Measurements from ENCODE around the gene GMPR2. TPM values are rescaled to one million over a fixed set of nuclear protein-coding genes. Genes with fewer than 3 reads are reported as not detected.

Gene GMPR2
- total and polyA plus RNA-seq, 8 donors, result 13.9 to 204 (median 43.3) TPM

- TF ChIP-seq POLR2A (IDR thresholded peaks at IDR 0.05) (no peak), POLR2AphosphoS5 (IDR thresholded peaks at IDR 0.05) (no peak), EP300 (IDR thresholded peaks at IDR 0.05) (no peak), CTCF (IDR thresholded peaks at IDR 0.05) (no peak)
- no peak for DNase-seq
- intact Hi-C loops (cut with DNase I; ENCODE audit: low total_unique reads), result no loop called here
- Histone ChIP-seq H3K36me3 (peaks cover 0 to 10% (median 4%) of the 10 kb centered on the region in 4 donors), H3K9me3 (no peaks in the 10 kb centered on the region), H3K27ac (no peak overlapping the region), H3K4me1 (peaks cover 0 to 13% (median under 1%) of the 10 kb centered on the region in 4 donors), H3K4me3 (no peak overlapping the region), H3K27me3 (no peaks in the 10 kb centered on the region)
- 77 to 85% (median 82%) methylated on average over 11 of the region's 11 CpGs for WGBS, 5 donors
Observed at GRCh38 chr14:24284501-24285035, 51.8 kb downstream of the GMPR2 start.

- Histone ChIP-seq H3K9me3 (no peaks in the 10 kb centered on the region), H3K36me3 (peaks cover 1 to 17% (median 12%) of the 10 kb centered on the region in 4 donors), H3K27ac (no peak overlapping the region), H3K4me3 (no peak overlapping the region), H3K4me1 (peaks cover 0 to 12% (median 0%) of the 10 kb centered on the region in 4 donors), H3K27me3 (no peaks in the 10 kb centered on the region)
- 59 to 72% (median 69%) methylated on average over 4 of the region's 4 CpGs for WGBS, 5 donors
- intact Hi-C loops (cut with DNase I; ENCODE audit: low total_unique reads), result no loop called here
- no peak for TF ChIP-seq CTCF (IDR thresholded peaks at IDR 0.05)
- no peak for TF ChIP-seq POLR2AphosphoS5 (IDR thresholded peaks at IDR 0.05)
- TF ChIP-seq POLR2A (IDR thresholded peaks at IDR 0.05), result no peak
- no peak for TF ChIP-seq EP300 (IDR thresholded peaks at IDR 0.05)
- no peak for DNase-seq
Observed at GRCh38 chr14:24285351-24285750, 52.6 kb downstream of the GMPR2 start.

GRCh38 chr14:24286996-24287395 lies 54.3 kb downstream of the GMPR2 start:
- no peak for TF ChIP-seq CTCF (IDR thresholded peaks at IDR 0.05)
- no peak for TF ChIP-seq POLR2AphosphoS5 (IDR thresholded peaks at IDR 0.05)
- no peak for TF ChIP-seq EP300 (IDR thresholded peaks at IDR 0.05)
- no peak for TF ChIP-seq POLR2A (IDR thresholded peaks at IDR 0.05)
- no peaks in the 10 kb centered on the region for H3K4me1 ChIP-seq
- H3K36me3 ChIP-seq, result peaks cover 18 to 34% (median 28%) of the 10 kb centered on the region in 4 donors
- intact Hi-C loops (cut with DNase I; ENCODE audit: low total_unique reads), result no loop called here
- H3K27me3 ChIP-seq, result no peaks in the 10 kb centered on the region
- 88 to 96% (median 93%) methylated on average over 5 of the region's 5 CpGs for WGBS, 5 donors
- H3K27ac ChIP-seq, result no peak overlapping the region
- no peak for DNase-seq
- no peaks in the 10 kb centered on the region for H3K9me3 ChIP-seq
- H3K4me3 ChIP-seq, result no peak overlapping the region

Small RNA genes within 50 kb of the gene (small RNA-seq; reads per million reads assigned to genes)
- gene AL136295.4 (0 reads per million in 4 donors), gene CHMP4A (0 reads per million in 4 donors), gene MDP1 (0 reads per million in 4 donors)

Other genes starting within 250 kb of the GMPR2 start
Only the 30 nearest of the 34 such genes appear.
- gene CARMIL3, start 180.9 kb upstream of the GMPR2 start, total RNA-seq, result 1 to 10 TPM in 2 of 5 donors, under 1 TPM in 2, not detected in 1; 0.14 to 2.0 (median 0.76) TPM
- gene CARMIL3, start 180.9 kb upstream of the GMPR2 start, polyA plus RNA-seq, result under 1 TPM in 2 of 3 donors, not detected in 1; 0.25 to 0.75 TPM
- gene CPNE6, start 161.4 kb upstream of the GMPR2 start, total RNA-seq, result not detected
- gene CPNE6, start 161.4 kb upstream of the GMPR2 start, polyA plus RNA-seq, result under 1 TPM in 2 of 3 donors, not detected in 1; 0.12 to 0.25 TPM
- 100 to 1,000 TPM in 1 of 5 donors, 10 to 100 TPM in 1, 1 to 10 TPM in 3; 2.3 to 168 (median 8.4) TPM for gene PCK2, start 138.6 kb upstream of the GMPR2 start, total RNA-seq
- gene PCK2, start 138.6 kb upstream of the GMPR2 start, polyA plus RNA-seq, result 10 to 100 TPM; 12.3 to 24.0 (median 17.0) TPM
- 100 to 1,000 TPM in 2 of 5 donors, 10 to 100 TPM in 3; 50.4 to 396 (median 84.5) TPM for gene DCAF11, start 118.2 kb upstream of the GMPR2 start, total RNA-seq
- gene DCAF11, start 118.2 kb upstream of the GMPR2 start, polyA plus RNA-seq, result 10 to 100 TPM; 27.7 to 68.3 (median 38.9) TPM
- 10 to 100 TPM in 2 of 5 donors, 1 to 10 TPM in 1, under 1 TPM in 1, not detected in 1; 0.92 to 69.2 (median 13.0) TPM for gene NRL, start 118.0 kb upstream of the GMPR2 start, total RNA-seq
- gene NRL, start 118.0 kb upstream of the GMPR2 start, polyA plus RNA-seq, result 1 to 10 TPM; 1.2 to 1.3 (median 1.2) TPM
- 10 to 100 TPM in 1 of 5 donors, under 1 TPM in 1, not detected in 3; 0.87 to 80.5 TPM for gene FITM1, start 102.3 kb upstream of the GMPR2 start, total RNA-seq
- 1 to 10 TPM; 1.9 to 2.6 (median 2.2) TPM for gene FITM1, start 102.3 kb upstream of the GMPR2 start, polyA plus RNA-seq
- 100 to 1,000 TPM in 1 of 5 donors, 10 to 100 TPM in 4; 38.5 to 129 (median 91.1) TPM for gene PSME1, start 96.7 kb upstream of the GMPR2 start, total RNA-seq
- 100 to 1,000 TPM; 217 to 322 (median 310) TPM for gene PSME1, start 96.7 kb upstream of the GMPR2 start, polyA plus RNA-seq
- gene EMC9, start 91.3 kb upstream of the GMPR2 start, total RNA-seq, result 10 to 100 TPM in 1 of 5 donors, 1 to 10 TPM in 4; 1.3 to 33.9 (median 4.6) TPM
- gene EMC9, start 91.3 kb upstream of the GMPR2 start, polyA plus RNA-seq, result 10 to 100 TPM; 32.0 to 59.6 (median 42.9) TPM
- 100 to 1,000 TPM in 2 of 5 donors, 10 to 100 TPM in 3; 62.4 to 339 (median 83.9) TPM for gene PSME2, start 86.3 kb upstream of the GMPR2 start, total RNA-seq
- 100 to 1,000 TPM; 302 to 421 (median 403) TPM for gene PSME2, start 86.3 kb upstream of the GMPR2 start, polyA plus RNA-seq
- gene RNF31, start 85.4 kb upstream of the GMPR2 start, total RNA-seq, result 100 to 1,000 TPM in 2 of 5 donors, 10 to 100 TPM in 3; 53.2 to 523 (median 94.2) TPM
- gene RNF31, start 85.4 kb upstream of the GMPR2 start, polyA plus RNA-seq, result 10 to 100 TPM; 64.0 to 88.7 (median 68.6) TPM
- 100 to 1,000 TPM in 2 of 5 donors, 10 to 100 TPM in 2, 1 to 10 TPM in 1; 1.4 to 143 (median 91.4) TPM for gene IRF9, start 71.7 kb upstream of the GMPR2 start, total RNA-seq
- gene IRF9, start 71.7 kb upstream of the GMPR2 start, polyA plus RNA-seq, result 100 to 1,000 TPM in 1 of 3 donors, 10 to 100 TPM in 2; 64.6 to 101 (median 65.1) TPM
- 100 to 1,000 TPM in 1 of 5 donors, 10 to 100 TPM in 4; 14.5 to 122 (median 45.5) TPM for gene REC8, start 60.8 kb upstream of the GMPR2 start, total RNA-seq
- 10 to 100 TPM; 20.9 to 64.4 (median 38.7) TPM for gene REC8, start 60.8 kb upstream of the GMPR2 start, polyA plus RNA-seq
- 100 to 1,000 TPM in 1 of 5 donors, 10 to 100 TPM in 4; 14.3 to 227 (median 23.9) TPM for gene IPO4, start 44.1 kb upstream of the GMPR2 start, total RNA-seq
- gene IPO4, start 44.1 kb upstream of the GMPR2 start, polyA plus RNA-seq, result 10 to 100 TPM in 1 of 3 donors, 1 to 10 TPM in 2; 9.3 to 15.2 (median 9.8) TPM
- 10 to 100 TPM in 4 of 5 donors, 1 to 10 TPM in 1; 6.4 to 79.7 (median 31.6) TPM for gene TM9SF1, start 37.5 kb upstream of the GMPR2 start, total RNA-seq
- gene TM9SF1, start 37.5 kb upstream of the GMPR2 start, polyA plus RNA-seq, result 10 to 100 TPM; 14.6 to 28.2 (median 14.7) TPM
- gene TSSK4, start 27.2 kb upstream of the GMPR2 start, total RNA-seq, result under 1 TPM in 1 of 5 donors, not detected in 4; 0.73 TPM
- gene TSSK4, start 27.2 kb upstream of the GMPR2 start, polyA plus RNA-seq, result not detected
- 10 to 100 TPM in 4 of 5 donors, not detected in 1; 27.8 to 37.2 (median 31.8) TPM for gene CHMP4A, start 19.4 kb upstream of the GMPR2 start, total RNA-seq
- 100 to 1,000 TPM in 1 of 3 donors, 10 to 100 TPM in 2; 66.5 to 135 (median 70.7) TPM for gene CHMP4A, start 19.4 kb upstream of the GMPR2 start, polyA plus RNA-seq
- gene MDP1, start 16.9 kb upstream of the GMPR2 start, total RNA-seq, result 10 to 100 TPM in 3 of 5 donors, 1 to 10 TPM in 1, not detected in 1; 9.3 to 16.1 (median 14.2) TPM
- gene MDP1, start 16.9 kb upstream of the GMPR2 start, polyA plus RNA-seq, result 10 to 100 TPM; 25.6 to 26.9 (median 26.2) TPM
- gene NEDD8, start 562 bp upstream of the GMPR2 start, total RNA-seq, result 100 to 1,000 TPM in 3 of 5 donors, 10 to 100 TPM in 1, not detected in 1; 85.4 to 166 (median 132) TPM
- gene NEDD8, start 562 bp upstream of the GMPR2 start, polyA plus RNA-seq, result 100 to 1,000 TPM; 235 to 244 (median 237) TPM
- gene TINF2, start 9.7 kb downstream of the GMPR2 start, total RNA-seq, result 10 to 100 TPM in 4 of 5 donors, 1 to 10 TPM in 1; 7.2 to 63.6 (median 39.1) TPM
- 10 to 100 TPM; 46.6 to 61.1 (median 50.6) TPM for gene TINF2, start 9.7 kb downstream of the GMPR2 start, polyA plus RNA-seq
- gene TGM1, start 30.2 kb downstream of the GMPR2 start, total RNA-seq, result 10 to 100 TPM in 1 of 5 donors, 1 to 10 TPM in 4; 2.6 to 11.7 (median 4.9) TPM
- gene TGM1, start 30.2 kb downstream of the GMPR2 start, polyA plus RNA-seq, result 100 to 1,000 TPM in 1 of 3 donors, 1 to 10 TPM in 2; 1.7 to 131 (median 5.3) TPM
- gene RABGGTA, start 38.7 kb downstream of the GMPR2 start, total RNA-seq, result 100 to 1,000 TPM in 4 of 5 donors, 10 to 100 TPM in 1; 16.0 to 230 (median 187) TPM
- 10 to 100 TPM; 33.8 to 68.4 (median 41.9) TPM for gene RABGGTA, start 38.7 kb downstream of the GMPR2 start, polyA plus RNA-seq
- 10 to 100 TPM in 3 of 5 donors, 1 to 10 TPM in 2; 5.3 to 71.9 (median 17.4) TPM for gene DHRS1, start 66.9 kb downstream of the GMPR2 start, total RNA-seq
- 10 to 100 TPM; 20.1 to 52.1 (median 30.1) TPM for gene DHRS1, start 66.9 kb downstream of the GMPR2 start, polyA plus RNA-seq
- 10 to 100 TPM in 4 of 5 donors, 1 to 10 TPM in 1; 5.4 to 25.7 (median 12.8) TPM for gene NOP9, start 66.9 kb downstream of the GMPR2 start, total RNA-seq
- 10 to 100 TPM in 1 of 3 donors, 1 to 10 TPM in 2; 6.5 to 11.8 (median 8.4) TPM for gene NOP9, start 66.9 kb downstream of the GMPR2 start, polyA plus RNA-seq
- gene CIDEB, start 75.0 kb downstream of the GMPR2 start, total RNA-seq, result 10 to 100 TPM in 2 of 5 donors, 1 to 10 TPM in 3; 5.0 to 11.2 (median 6.4) TPM
- 10 to 100 TPM in 1 of 3 donors, 1 to 10 TPM in 2; 6.0 to 14.2 (median 6.0) TPM for gene CIDEB, start 75.0 kb downstream of the GMPR2 start, polyA plus RNA-seq
- gene LTB4R2, start 77.2 kb downstream of the GMPR2 start, total RNA-seq, result 10 to 100 TPM in 3 of 5 donors, 1 to 10 TPM in 1, not detected in 1; 9.9 to 71.5 (median 24.5) TPM
- gene LTB4R2, start 77.2 kb downstream of the GMPR2 start, polyA plus RNA-seq, result 1 to 10 TPM in 1 of 3 donors, under 1 TPM in 1, not detected in 1; 0.25 to 6.0 TPM
- gene LTB4R, start 78.6 kb downstream of the GMPR2 start, total RNA-seq, result 10 to 100 TPM in 3 of 5 donors, 1 to 10 TPM in 1, not detected in 1; 3.3 to 92.8 (median 24.6) TPM
- gene LTB4R, start 78.6 kb downstream of the GMPR2 start, polyA plus RNA-seq, result 10 to 100 TPM in 1 of 3 donors, 1 to 10 TPM in 2; 1.4 to 67.2 (median 4.1) TPM
- 100 to 1,000 TPM in 1 of 5 donors, 10 to 100 TPM in 4; 18.2 to 118 (median 33.3) TPM for gene ADCY4, start 102.1 kb downstream of the GMPR2 start, total RNA-seq
- 10 to 100 TPM; 15.2 to 18.9 (median 18.8) TPM for gene ADCY4, start 102.1 kb downstream of the GMPR2 start, polyA plus RNA-seq
- 10 to 100 TPM in 4 of 5 donors, 1 to 10 TPM in 1; 6.4 to 42.6 (median 12.5) TPM for gene RIPK3, start 107.1 kb downstream of the GMPR2 start, total RNA-seq
- gene RIPK3, start 107.1 kb downstream of the GMPR2 start, polyA plus RNA-seq, result 10 to 100 TPM; 12.7 to 18.3 (median 14.3) TPM
- gene NFATC4, start 135.3 kb downstream of the GMPR2 start, total RNA-seq, result 10 to 100 TPM; 20.1 to 64.8 (median 33.0) TPM
- gene NFATC4, start 135.3 kb downstream of the GMPR2 start, polyA plus RNA-seq, result 100 to 1,000 TPM in 1 of 3 donors, 10 to 100 TPM in 2; 71.4 to 119 (median 99.0) TPM
- gene NYNRIN, start 166.1 kb downstream of the GMPR2 start, total RNA-seq, result 10 to 100 TPM in 2 of 5 donors, 1 to 10 TPM in 3; 2.9 to 16.0 (median 8.1) TPM
- 1 to 10 TPM; 2.3 to 3.3 (median 2.3) TPM for gene NYNRIN, start 166.1 kb downstream of the GMPR2 start, polyA plus RNA-seq

Measured in stomach (tissue), 9 donors.